K562 (cell line): ENCODE measurements around the gene SLC35E1. TPM values are rescaled to one million over a fixed set of nuclear protein-coding genes. Genes with fewer than 3 reads are reported as not detected.

Source experiments
- BRF2 ChIP-seq: IDR thresholded peaks from 3 replicates; pipeline ENCODE4 v1.6.1; 2011; ENCODE audit warnings: borderline replicate concordance, mild to moderate bottlenecking; ENCODE audit not compliant: insufficient read length, insufficient read depth
- CREB1 ChIP-seq, 2 experiments: sonication (generic) in 1 of 2; formaldehyde crosslinking in 1 of 2; IDR thresholded peaks; 2 replicates each; pipeline versions ENCODE4 v1.6.1 to v1.8.0; 2012 to 2022; ENCODE audit warnings: inconsistent platforms in 1 of 2, mild to moderate bottlenecking in 1 of 2, missing genetic modification reagents in 1 of 2, moderate library complexity in 1 of 2
- ERF ChIP-seq: fragments of 450-650 bp; formaldehyde crosslinking; IDR thresholded peaks from 2 replicates; pipeline ENCODE4 v1.4.0; 2020; ENCODE audit warnings: mild to moderate bottlenecking, mixed read lengths
- FIP1L1 ChIP-seq: fragments of 200-400 bp; formaldehyde crosslinking; IDR thresholded peaks from 2 replicates; pipeline ENCODE4 v1.6.1; 2018; ENCODE audit warnings: mild to moderate bottlenecking, low read depth, low read length; ENCODE audit not compliant: poor library complexity, severe bottlenecking
- FOS ChIP-seq: IDR thresholded peaks from 3 replicates; pipeline ENCODE4 v1.6.1; 2011; ENCODE audit not compliant: insufficient read length; ENCODE audit errors: extremely low read depth
- FOSL1 ChIP-seq: fragments of 200-800 bp; sonication (Bioruptor generic); conservative IDR thresholded peaks from 2 replicates; pipeline ENCODE4 v1.6.1; 2016; ENCODE audit warnings: missing genetic modification characterization, missing compliant biosample characterization
- HDAC1 ChIP-seq, 2 experiments: fragments of 450-650 bp; IDR thresholded peaks; 2 replicates each; pipeline ENCODE4 v1.6.1; 2016 to 2017; ENCODE audit warnings: inconsistent platforms in 1 of 2, mild to moderate bottlenecking in 1 of 2, moderate library complexity in 1 of 2
- MYC ChIP-seq, 2 experiments: fragments of 250-450 bp in 1 of 2; sonication (Bioruptor Pico) in 1 of 2; IDR thresholded peaks; 2 replicates each; pipeline versions ENCODE4 v1.5.1 to v1.6.1; 2012 to 2021; ENCODE audit warnings: low read depth in 2 of 2, borderline replicate concordance in 1 of 2, improper control_type of control experiment in 1 of 2, low read length in 1 of 2, mild to moderate bottlenecking in 1 of 2, moderate library complexity in 1 of 2
- RBM22 ChIP-seq: fragments of 200-400 bp; formaldehyde crosslinking; IDR thresholded peaks from 2 replicates; pipeline ENCODE4 v1.6.1; 2018; ENCODE audit warnings: low read length, low read depth; ENCODE audit not compliant: poor library complexity, severe bottlenecking
- RUNX1 ChIP-seq: sonication (generic); IDR thresholded peaks from 2 replicates; pipeline ENCODE4 v1.6.1; 2016; ENCODE audit warnings: antibody characterized with exemption, low read depth
- SMAD4 ChIP-seq: fragments of 250-450 bp; sonication (Bioruptor Pico); conservative IDR thresholded peaks from 2 replicates; pipeline ENCODE4 v1.8.0; 2021; ENCODE audit warnings: inconsistent platforms, mild to moderate bottlenecking, moderate library complexity
- ZBED1 ChIP-seq: IDR thresholded peaks from 2 replicates; pipeline ENCODE4 v1.6.1; 2014
- ZBTB7A ChIP-seq: IDR thresholded peaks from 2 replicates; pipeline ENCODE4 v1.6.1; 2011; ENCODE audit warnings: low read depth, mild to moderate bottlenecking, low read length, moderate library complexity, borderline replicate concordance; ENCODE audit not compliant: control insufficient read depth
- polyA plus RNA-seq, 8 experiments: library from polyadenylated mRNA; depleted of rRNA in 4 of 8; stranded (reverse) in 5 of 8; unstranded in 3 of 8; fragments of >200 nt; fragmentation: Nextera tagmentation in 2 of 8; fragmentation: Illumina TruSeq in 1 of 8; extraction: Ambion mirVana in 2 of 8; extraction: Trizol in 1 of 8; gene quantifications; 2 replicates each; pipeline versions ENCODE4 v1.2.1 to v1.2.3, GENCODE V29; 2011 to 2014; ENCODE audit warnings: inconsistent platforms in 1 of 8, missing spikeins in 1 of 8
- total RNA-seq, 7 experiments: library from RNA; depleted of rRNA in 6 of 7; stranded (reverse); fragments of >200 nt in 6 of 7; fragmentation: Illumina TruSeq in 2 of 7; extraction: Trizol in 2 of 7; gene quantifications; 2 replicates each; pipeline versions ENCODE4 v1.2.1 to v1.2.3, GENCODE V29; 2011 to 2021; ENCODE audit warnings: low replicate concordance in 1 of 7
- TF ChIP-seq, protein P1 (sequence below), 2 experiments: fragments of 450-650 bp; formaldehyde crosslinking in 1 of 2; IDR thresholded peaks; 2 replicates each; pipeline versions ENCODE4 v1.4.0 to v1.6.1; 2014 to 2020; ENCODE audit warnings: mild to moderate bottlenecking in 2 of 2, borderline replicate concordance in 1 of 2, low read depth in 1 of 2

SLC35E1 gene
- total and polyA plus RNA-seq, 9 of the 15 experiments (the other 6 are each of a cell fraction or from before 2014, with no cell fraction given) = 15.0 to 40.1 (median 25.7) TPM

DNA sequence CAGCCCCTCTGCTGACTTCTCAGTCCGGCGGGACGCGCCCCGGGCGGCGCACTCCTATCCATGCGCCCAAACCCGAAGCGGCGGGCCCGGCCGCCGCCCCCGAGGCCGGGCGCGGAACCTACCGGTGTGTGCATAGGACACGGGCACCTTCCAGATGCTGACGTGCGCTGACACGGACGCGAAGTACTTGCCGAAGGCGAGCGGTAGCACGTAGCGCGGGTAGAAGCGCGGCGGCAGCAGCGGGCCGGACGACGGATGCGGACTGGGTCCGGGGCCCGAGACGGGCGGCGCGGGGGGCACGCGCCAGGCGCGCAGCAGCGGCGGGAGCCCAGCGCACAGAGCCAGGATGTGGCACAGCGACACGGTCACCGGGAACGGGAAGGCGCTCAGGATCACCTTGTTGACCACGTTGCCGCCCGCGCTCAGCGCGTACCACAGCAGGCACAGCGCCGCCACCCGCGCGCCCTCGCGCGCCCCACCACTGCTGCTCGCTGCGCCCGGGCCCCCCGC, 338 bp downstream of the SLC35E1 start (continued):
- TF ChIP-seq, protein P1, sequence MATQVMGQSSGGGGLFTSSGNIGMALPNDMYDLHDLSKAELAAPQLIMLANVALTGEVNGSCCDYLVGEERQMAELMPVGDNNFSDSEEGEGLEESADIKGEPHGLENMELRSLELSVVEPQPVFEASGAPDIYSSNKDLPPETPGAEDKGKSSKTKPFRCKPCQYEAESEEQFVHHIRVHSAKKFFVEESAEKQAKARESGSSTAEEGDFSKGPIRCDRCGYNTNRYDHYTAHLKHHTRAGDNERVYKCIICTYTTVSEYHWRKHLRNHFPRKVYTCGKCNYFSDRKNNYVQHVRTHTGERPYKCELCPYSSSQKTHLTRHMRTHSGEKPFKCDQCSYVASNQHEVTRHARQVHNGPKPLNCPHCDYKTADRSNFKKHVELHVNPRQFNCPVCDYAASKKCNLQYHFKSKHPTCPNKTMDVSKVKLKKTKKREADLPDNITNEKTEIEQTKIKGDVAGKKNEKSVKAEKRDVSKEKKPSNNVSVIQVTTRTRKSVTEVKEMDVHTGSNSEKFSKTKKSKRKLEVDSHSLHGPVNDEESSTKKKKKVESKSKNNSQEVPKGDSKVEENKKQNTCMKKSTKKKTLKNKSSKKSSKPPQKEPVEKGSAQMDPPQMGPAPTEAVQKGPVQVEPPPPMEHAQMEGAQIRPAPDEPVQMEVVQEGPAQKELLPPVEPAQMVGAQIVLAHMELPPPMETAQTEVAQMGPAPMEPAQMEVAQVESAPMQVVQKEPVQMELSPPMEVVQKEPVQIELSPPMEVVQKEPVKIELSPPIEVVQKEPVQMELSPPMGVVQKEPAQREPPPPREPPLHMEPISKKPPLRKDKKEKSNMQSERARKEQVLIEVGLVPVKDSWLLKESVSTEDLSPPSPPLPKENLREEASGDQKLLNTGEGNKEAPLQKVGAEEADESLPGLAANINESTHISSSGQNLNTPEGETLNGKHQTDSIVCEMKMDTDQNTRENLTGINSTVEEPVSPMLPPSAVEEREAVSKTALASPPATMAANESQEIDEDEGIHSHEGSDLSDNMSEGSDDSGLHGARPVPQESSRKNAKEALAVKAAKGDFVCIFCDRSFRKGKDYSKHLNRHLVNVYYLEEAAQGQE (IDR thresholded peaks at IDR 0.05; ENCODE audit: borderline replicate concordance) = no peak
- TF ChIP-seq, protein P1 (CRISPR knock-in tag; IDR thresholded peaks at IDR 0.05; ENCODE audit: low read depth) = 0 out of 2 replicates have a peak, but pooled peaks have one; percentile 19
- TF ChIP-seq ZBED1 (no peak), SMAD4 (peak; percentile 61), ZBTB7A (no peak), ERF (CRISPR knock-in tag) (peak; percentile 50; the same call in 1 of the 2 replicates), CREB1 (IDR thresholded peaks at IDR 0.05) (no peak), CREB1 (CRISPR knock-in tag; IDR thresholded peaks at IDR 0.05) (0 out of 2 replicates have a peak, but pooled peaks have one; percentile 12), MYC (IDR thresholded peaks at IDR 0.05; ENCODE audit: low read depth, low read length) (0 out of 2 replicates have a peak, but pooled peaks have one; percentile 22), MYC (CRISPR knock-in tag; IDR thresholded peaks at IDR 0.05; ENCODE audit: borderline replicate concordance, low read depth) (no peak), RBM22 (peak; percentile 90), RUNX1 (no peak), HDAC1 (IDR thresholded peaks at IDR 0.05) (peak in 1 of 2 experiments; percentile 56; a peak in 1 of 4 replicates), FOS (no peak), BRF2 (no peak), FOSL1 (tag) (0 out of 2 replicates have a peak, but pooled peaks have one; percentile 22), FIP1L1 (peak; percentile 73)
